PFSK-1 (cell line): ENCODE measurements around the gene GATA2.

ENCODE experiments used
- POLR2AphosphoS5 ChIP-seq: IDR thresholded peaks from 2 replicates; pipeline ENCODE4 v1.6.1; 2012; ENCODE audit warnings: low read depth, mild to moderate bottlenecking, control low read depth, low read length, moderate library complexity
- SIN3A ChIP-seq: IDR thresholded peaks from 2 replicates; pipeline ENCODE4 v1.6.1; 2012; ENCODE audit warnings: mild to moderate bottlenecking, low read length, moderate library complexity, borderline replicate concordance; ENCODE audit not compliant: insufficient read depth
- TAF1 ChIP-seq: IDR thresholded peaks from 2 replicates; pipeline ENCODE4 v1.6.1; 2012; ENCODE audit warnings: low read length, control low read depth, borderline replicate concordance; ENCODE audit not compliant: insufficient read depth

DNA sequence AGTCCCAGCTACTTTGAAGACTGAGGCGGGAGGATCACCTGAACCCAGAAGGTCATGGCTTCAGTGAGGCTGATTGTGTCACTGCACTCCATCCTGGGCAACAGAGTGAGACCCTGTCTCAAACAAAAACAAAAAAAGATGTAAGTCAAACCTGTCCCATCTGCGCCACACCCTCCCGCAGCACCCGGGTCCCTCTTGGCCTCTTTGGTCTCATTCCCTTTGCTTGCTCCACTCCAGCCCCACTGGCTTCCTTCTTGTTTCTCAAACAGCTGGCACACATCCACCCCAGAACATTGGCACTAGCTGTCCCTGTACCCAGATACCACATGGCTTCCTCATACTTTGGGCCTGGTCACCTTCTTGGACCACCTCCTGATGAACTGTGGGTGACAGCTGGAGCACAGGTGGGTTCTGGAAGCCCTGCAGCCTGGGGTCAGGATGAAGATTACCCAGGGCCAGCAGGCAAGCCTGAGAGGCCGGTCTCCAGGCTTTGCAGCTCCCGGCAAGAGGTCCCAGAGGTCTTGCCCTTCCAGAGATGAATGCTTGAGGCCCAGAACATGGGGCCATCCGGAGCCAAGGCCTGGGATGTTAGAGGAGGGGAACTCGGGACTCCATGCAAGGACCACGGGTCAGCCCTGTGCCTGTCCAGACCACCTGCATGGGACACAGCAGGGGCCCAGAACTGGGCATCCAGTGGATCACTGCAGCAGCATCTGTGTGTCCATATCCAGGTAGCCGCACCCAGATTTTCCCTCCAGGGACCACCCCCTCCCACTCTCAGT is 10.9 kb upstream of the GATA2 start:
- TF ChIP-seq POLR2AphosphoS5 (no peak), TAF1 (no peak), SIN3A (no peak)
